HEK293T (cell line): Measurements from ENCODE around the gene RAPGEF4.

Experiments used
- ELF4 ChIP-seq: fragments of 450-650 bp; IDR thresholded peaks from 2 replicates; pipeline ENCODE4 v1.6.1; 2017; ENCODE audit warnings: antibody characterized with exemption
- FOXM1 ChIP-seq: fragments of 450-650 bp; IDR thresholded peaks from 2 replicates; pipeline ENCODE4 v1.6.1; 2017; ENCODE audit warnings: mild to moderate bottlenecking, borderline replicate concordance
- HDGF ChIP-seq: fragments of 450-650 bp; IDR thresholded peaks from 2 replicates; pipeline ENCODE4 v1.6.1; 2017; ENCODE audit warnings: antibody characterized with exemption, borderline replicate concordance
- PKNOX1 ChIP-seq: fragments of 450-650 bp; IDR thresholded peaks from 2 replicates; pipeline ENCODE4 v1.6.1; 2016
- SP1 ChIP-seq: fragments of 450-650 bp; IDR thresholded peaks from 2 replicates; pipeline ENCODE4 v1.6.1; 2017

DNA sequence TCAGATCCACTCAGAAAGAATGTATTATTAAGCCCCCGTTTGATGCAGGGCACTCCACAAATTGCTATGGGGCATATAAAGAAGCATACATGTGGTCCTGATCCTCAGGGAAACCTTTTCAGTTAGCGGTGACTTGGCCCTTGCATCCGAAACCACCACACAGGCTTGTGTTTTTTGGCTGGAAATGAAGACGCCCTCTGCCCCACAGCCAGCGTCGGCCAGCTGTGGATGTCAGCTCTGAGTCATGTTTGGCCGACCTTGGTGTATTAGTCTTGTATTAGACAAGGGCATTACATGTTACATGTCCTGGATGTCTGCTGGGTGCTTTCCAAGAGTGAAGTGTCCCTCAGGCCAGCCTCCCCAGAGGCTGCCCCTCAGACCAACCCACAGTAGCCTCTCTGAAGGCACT, 232.4 kb downstream of the RAPGEF4 start:
- no peak for TF ChIP-seq FOXM1
- TF ChIP-seq SP1, result no peak
- TF ChIP-seq PKNOX1, result no peak
- TF ChIP-seq ELF4, result no peak
- no peak for TF ChIP-seq HDGF
